HepG2 (cell line): ENCODE measurements around the gene SLC22A7. TPM values are rescaled to one million over a fixed set of nuclear protein-coding genes. Genes with fewer than 3 reads are reported as not detected.
A peak's percentile ranks its signal among the peaks of the same experiment; 100 is the strongest.

Source experiments
- ATF7-NPFF ChIP-seq: sonication (generic); formaldehyde crosslinking; IDR thresholded peaks from 2 replicates; pipeline ENCODE4 v1.8.1; 2023; ENCODE audit warnings: mild to moderate bottlenecking, low read depth, missing genetic modification reagents, moderate library complexity
- BATF2 ChIP-seq: sonication (generic); formaldehyde crosslinking; IDR thresholded peaks from 2 replicates; pipeline ENCODE4 v1.8.0; 2022; ENCODE audit warnings: mild to moderate bottlenecking, missing genetic modification reagents, moderate library complexity
- FOXC1 ChIP-seq: sonication (generic); formaldehyde crosslinking; IDR thresholded peaks from 2 replicates; pipeline ENCODE4 v1.8.0; 2022; ENCODE audit warnings: mild to moderate bottlenecking, missing genetic modification reagents, borderline replicate concordance
- HNRNPH1 ChIP-seq: fragments of 200-400 bp; formaldehyde crosslinking; optimal IDR thresholded peaks from 2 replicates; pipeline ENCODE3; 2017; ENCODE audit warnings: mild to moderate bottlenecking, low read depth, low read length
- IKZF4 ChIP-seq: sonication (generic); formaldehyde crosslinking; IDR thresholded peaks from 2 replicates; pipeline ENCODE4 v1.5.1; 2020; ENCODE audit warnings: borderline replicate concordance, mild to moderate bottlenecking, low read depth, missing genetic modification reagents; ENCODE audit errors: not compliant biosample characterization
- KDM2A ChIP-seq: sonication (generic); formaldehyde crosslinking; IDR thresholded peaks from 2 replicates; pipeline ENCODE4 v1.4.0; 2020; ENCODE audit warnings: low read depth, missing genetic modification reagents, borderline replicate concordance
- LCORL ChIP-seq, 2 experiments: fragments of 450-650 bp in 1 of 2; sonication (generic) in 1 of 2; formaldehyde crosslinking in 1 of 2; IDR thresholded peaks; 2 replicates each; pipeline versions ENCODE4 v1.5.0 to v1.6.1; 2017 to 2020; ENCODE audit warnings: antibody characterized with exemption in 1 of 2, missing genetic modification reagents in 1 of 2
- PPARG ChIP-seq: conservative IDR thresholded peaks from 2 replicates; pipeline ENCODE4 v1.6.1; 2016; ENCODE audit warnings: missing biosample characterization, missing genetic modification reagents
- RARG ChIP-seq: sonication (generic); formaldehyde crosslinking; IDR thresholded peaks from 2 replicates; pipeline ENCODE4 v1.4.0; 2020; ENCODE audit warnings: low read depth, mild to moderate bottlenecking, missing genetic modification reagents
- RXRA ChIP-seq: sonication (generic); formaldehyde crosslinking; IDR thresholded peaks from 2 replicates; pipeline ENCODE4 v1.5.1; 2020; ENCODE audit warnings: missing genetic modification reagents
- SALL1 ChIP-seq: sonication (generic); formaldehyde crosslinking; IDR thresholded peaks from 2 replicates; pipeline ENCODE4 v1.8.0; 2022; ENCODE audit warnings: mild to moderate bottlenecking, missing genetic modification reagents
- SMC3 ChIP-seq: IDR thresholded peaks from 2 replicates; pipeline ENCODE4 v1.6.1; 2011; ENCODE audit warnings: low read length, improper control_type of control experiment
- XRCC5 ChIP-seq: fragments of 200-400 bp; formaldehyde crosslinking; optimal IDR thresholded peaks from 2 replicates; pipeline ENCODE3; 2017; ENCODE audit warnings: mild to moderate bottlenecking, low read length
- ZNF276 ChIP-seq: sonication (generic); formaldehyde crosslinking; IDR thresholded peaks from 2 replicates; pipeline ENCODE4 v1.4.0; 2020; ENCODE audit warnings: mild to moderate bottlenecking, low read depth, missing genetic modification reagents
- ZNF431 ChIP-seq: sonication (generic); formaldehyde crosslinking; IDR thresholded peaks from 2 replicates; pipeline ENCODE4 v1.9.0; 2022; ENCODE audit warnings: missing genetic modification reagents, low read depth, mild to moderate bottlenecking, borderline replicate concordance
- ZNF557 ChIP-seq: sonication (generic); formaldehyde crosslinking; IDR thresholded peaks from 2 replicates; pipeline ENCODE4 v1.4.0; 2020; ENCODE audit warnings: missing genetic modification reagents
- polyA plus RNA-seq, 8 experiments: library from polyadenylated mRNA; depleted of rRNA in 3 of 8; stranded (reverse) in 7 of 8; unstranded in 1 of 8; fragments of >200 nt; fragmentation: Illumina TruSeq in 4 of 8; extraction: Trizol in 4 of 8; gene quantifications; 2 replicates each; pipeline versions ENCODE4 v1.2.1 to v1.2.3, GENCODE V29; 2011 to 2016; ENCODE audit warnings: low read depth in 4 of 8, missing spikeins in 1 of 8, mixed read lengths in 1 of 8; ENCODE audit not compliant: insufficient read depth in 1 of 8
- total RNA-seq, 5 experiments: library from RNA; depleted of rRNA; stranded (reverse); fragments of >200 nt; fragmentation: Illumina TruSeq; extraction: Trizol; gene quantifications; 2 replicates each; pipeline ENCODE4 v1.2.3, GENCODE V29; 2016; ENCODE audit warnings: low read depth in 1 of 5
- TF ChIP-seq, protein P1 (sequence below): sonication (generic); formaldehyde crosslinking; conservative IDR thresholded peaks from 2 replicates; pipeline ENCODE4 v1.4.0; 2020; ENCODE audit warnings: mild to moderate bottlenecking, missing genetic modification reagents, moderate library complexity

Gene SLC22A7
- total and polyA plus RNA-seq, 2 of the 13 experiments (the other 11 are each of a cell fraction or from before 2014, with no cell fraction given), result 5.3 to 22.6 TPM

DNA sequence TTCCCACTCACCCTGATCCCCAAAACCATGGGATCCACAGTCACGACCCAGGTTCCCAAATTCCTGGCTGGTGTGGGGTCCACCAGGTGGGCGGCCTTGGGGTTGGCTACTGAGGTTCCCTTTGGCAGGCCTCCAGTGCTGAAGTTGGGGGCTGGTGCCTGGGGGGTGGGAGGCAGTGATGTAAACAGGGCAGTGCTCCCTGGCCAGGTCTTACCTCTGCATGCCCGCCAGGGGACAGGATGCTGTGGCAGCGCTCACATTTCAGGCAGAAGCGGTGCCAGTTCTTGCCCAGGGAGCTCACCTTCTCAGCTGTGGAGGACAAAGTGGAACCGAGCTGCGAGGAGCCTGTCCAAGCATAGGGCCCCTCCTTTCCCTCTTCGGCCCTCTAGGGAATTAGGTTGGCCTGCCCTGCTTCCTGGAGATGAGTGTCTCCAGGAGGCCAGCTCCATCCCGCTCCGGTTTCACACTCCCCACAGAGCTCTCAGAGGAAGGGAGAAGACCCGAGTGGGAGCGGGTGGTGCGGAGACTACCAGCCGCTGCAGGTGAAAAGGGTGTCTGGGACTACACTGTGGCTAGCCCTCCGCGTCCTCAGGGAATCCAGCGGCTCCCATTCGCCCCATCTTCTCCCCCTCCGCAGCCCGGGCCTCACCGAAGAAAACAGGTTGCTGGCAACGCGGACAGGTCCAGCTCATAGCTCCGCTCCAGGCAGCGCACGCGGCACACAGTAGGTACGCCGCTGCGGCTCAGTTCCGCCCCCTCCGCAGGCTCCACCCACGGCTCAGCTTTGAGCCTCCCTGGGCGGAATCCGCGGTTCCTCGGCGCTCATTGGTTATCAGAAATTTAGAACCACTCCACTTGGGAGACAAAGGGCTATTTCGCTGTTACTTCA lies 10.3 kb downstream of the SLC22A7 start, which contains the start of gene CRIP3 (continued):
- TF ChIP-seq LCORL (IDR thresholded peaks at IDR 0.05) (no peak), LCORL (CRISPR knock-in tag; IDR thresholded peaks at IDR 0.05) (peak; percentile 69; the same call in 1 of the 2 replicates), HNRNPH1 (no peak), BATF2 (CRISPR knock-in tag) (no peak), ZNF431 (no peak), IKZF4 (CRISPR knock-in tag) (peak; percentile 92), ATF7-NPFF (CRISPR knock-in tag) (no peak; the same call in 1 of the 2 replicates), RARG (CRISPR knock-in tag) (no peak), ZNF557 (CRISPR knock-in tag) (no peak), SALL1 (CRISPR knock-in tag) (peak; percentile 55), XRCC5 (peak; percentile 74), SMC3 (no peak; the same call in 1 of the 2 replicates), KDM2A (CRISPR knock-in tag) (peak; percentile 88), FOXC1 (CRISPR knock-in tag) (peak; percentile 38; the same call in 1 of the 2 replicates), RXRA (CRISPR knock-in tag) (no peak), ZNF276 (no peak), PPARG (CRISPR knock-in tag) (peak; percentile 54; the same call in 1 of the 2 replicates)
- TF ChIP-seq, protein P1, sequence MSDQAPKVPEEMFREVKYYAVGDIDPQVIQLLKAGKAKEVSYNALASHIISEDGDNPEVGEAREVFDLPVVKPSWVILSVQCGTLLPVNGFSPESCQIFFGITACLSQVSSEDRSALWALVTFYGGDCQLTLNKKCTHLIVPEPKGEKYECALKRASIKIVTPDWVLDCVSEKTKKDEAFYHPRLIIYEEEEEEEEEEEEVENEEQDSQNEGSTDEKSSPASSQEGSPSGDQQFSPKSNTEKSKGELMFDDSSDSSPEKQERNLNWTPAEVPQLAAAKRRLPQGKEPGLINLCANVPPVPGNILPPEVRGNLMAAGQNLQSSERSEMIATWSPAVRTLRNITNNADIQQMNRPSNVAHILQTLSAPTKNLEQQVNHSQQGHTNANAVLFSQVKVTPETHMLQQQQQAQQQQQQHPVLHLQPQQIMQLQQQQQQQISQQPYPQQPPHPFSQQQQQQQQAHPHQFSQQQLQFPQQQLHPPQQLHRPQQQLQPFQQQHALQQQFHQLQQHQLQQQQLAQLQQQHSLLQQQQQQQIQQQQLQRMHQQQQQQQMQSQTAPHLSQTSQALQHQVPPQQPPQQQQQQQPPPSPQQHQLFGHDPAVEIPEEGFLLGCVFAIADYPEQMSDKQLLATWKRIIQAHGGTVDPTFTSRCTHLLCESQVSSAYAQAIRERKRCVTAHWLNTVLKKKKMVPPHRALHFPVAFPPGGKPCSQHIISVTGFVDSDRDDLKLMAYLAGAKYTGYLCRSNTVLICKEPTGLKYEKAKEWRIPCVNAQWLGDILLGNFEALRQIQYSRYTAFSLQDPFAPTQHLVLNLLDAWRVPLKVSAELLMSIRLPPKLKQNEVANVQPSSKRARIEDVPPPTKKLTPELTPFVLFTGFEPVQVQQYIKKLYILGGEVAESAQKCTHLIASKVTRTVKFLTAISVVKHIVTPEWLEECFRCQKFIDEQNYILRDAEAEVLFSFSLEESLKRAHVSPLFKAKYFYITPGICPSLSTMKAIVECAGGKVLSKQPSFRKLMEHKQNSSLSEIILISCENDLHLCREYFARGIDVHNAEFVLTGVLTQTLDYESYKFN, result 0 out of 2 replicates have a peak, but pooled peaks have one; percentile 16
